Measurements from ENCODE around the gene IQCE.

GRCh38 chr7:2553831-2554581, 4.8 kb upstream of the IQCE start:
- TF ChIP-seq, protein P1, sequence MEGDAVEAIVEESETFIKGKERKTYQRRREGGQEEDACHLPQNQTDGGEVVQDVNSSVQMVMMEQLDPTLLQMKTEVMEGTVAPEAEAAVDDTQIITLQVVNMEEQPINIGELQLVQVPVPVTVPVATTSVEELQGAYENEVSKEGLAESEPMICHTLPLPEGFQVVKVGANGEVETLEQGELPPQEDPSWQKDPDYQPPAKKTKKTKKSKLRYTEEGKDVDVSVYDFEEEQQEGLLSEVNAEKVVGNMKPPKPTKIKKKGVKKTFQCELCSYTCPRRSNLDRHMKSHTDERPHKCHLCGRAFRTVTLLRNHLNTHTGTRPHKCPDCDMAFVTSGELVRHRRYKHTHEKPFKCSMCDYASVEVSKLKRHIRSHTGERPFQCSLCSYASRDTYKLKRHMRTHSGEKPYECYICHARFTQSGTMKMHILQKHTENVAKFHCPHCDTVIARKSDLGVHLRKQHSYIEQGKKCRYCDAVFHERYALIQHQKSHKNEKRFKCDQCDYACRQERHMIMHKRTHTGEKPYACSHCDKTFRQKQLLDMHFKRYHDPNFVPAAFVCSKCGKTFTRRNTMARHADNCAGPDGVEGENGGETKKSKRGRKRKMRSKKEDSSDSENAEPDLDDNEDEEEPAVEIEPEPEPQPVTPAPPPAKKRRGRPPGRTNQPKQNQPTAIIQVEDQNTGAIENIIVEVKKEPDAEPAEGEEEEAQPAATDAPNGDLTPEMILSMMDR (IDR thresholded peaks at IDR 0.05) = no peak
- TF ChIP-seq POLR2A (IDR thresholded peaks at IDR 0.05) = no peak
